GM10847 (cell line): ENCODE results near the gene VWA8.

ENCODE experiments used
- POLR2A ChIP-seq: IDR thresholded peaks from 2 replicates; pipeline ENCODE4 v1.6.1; 2011; ENCODE audit not compliant: insufficient read length; ENCODE audit errors: extremely low read depth

The VWA8 gene

DNA sequence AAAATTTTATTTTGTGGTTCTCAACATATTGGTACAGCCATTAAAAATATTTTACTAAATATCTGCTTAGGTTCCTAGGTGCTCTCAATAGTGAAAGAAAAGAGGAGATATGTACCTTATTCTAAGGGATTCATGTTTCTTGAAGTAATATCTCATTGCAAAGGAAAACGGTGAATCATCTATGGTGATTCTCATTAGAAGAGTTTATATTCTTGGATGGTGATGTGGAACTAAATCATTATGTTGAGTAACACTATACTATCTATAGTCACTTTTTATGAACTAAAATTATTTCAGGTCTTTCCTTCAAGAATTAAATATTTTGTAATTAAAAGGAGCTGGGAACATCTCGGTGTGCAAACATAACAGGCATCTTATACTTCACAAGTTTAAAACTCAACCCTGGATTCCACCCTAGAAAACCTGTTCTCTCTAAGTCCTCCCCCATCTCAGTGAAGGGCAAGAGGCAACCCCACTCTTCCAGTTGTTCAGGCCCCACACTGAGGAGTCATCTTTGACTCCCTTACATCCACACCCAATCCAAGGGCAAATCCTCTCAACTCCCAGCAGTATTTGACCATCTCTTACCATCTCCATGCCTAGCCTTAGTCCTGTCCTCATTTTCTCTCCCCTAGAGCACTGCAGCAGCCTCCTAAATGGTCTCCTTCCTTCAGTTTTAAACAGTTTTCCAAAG, 363.4 kb downstream of the VWA8 start:
- TF ChIP-seq POLR2A = no peak

- no peak for TF ChIP-seq POLR2A
Observed at GRCh38 chr13:41596190-41596589, 364.7 kb downstream of the VWA8 start.

DNA sequence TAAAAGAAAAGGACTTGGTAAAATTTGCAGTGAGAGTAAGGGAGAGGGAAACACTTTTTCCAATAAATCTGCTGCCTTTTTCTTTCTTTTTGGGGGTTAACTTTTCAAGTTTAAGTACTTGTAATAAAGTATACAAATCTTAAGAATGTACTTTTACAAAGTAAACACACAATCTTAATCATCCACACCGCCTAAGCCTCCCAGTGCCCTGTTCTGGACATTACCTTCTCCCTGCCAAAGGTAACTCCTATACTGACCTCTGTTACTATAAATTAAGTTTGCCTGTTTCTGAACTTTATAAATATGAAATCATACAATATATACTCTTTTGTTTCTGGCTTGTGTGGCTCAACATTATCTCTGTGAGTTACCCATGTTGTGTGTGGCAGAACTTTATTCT, 365.6 kb downstream of the VWA8 start:
- TF ChIP-seq POLR2A = no peak

DNA sequence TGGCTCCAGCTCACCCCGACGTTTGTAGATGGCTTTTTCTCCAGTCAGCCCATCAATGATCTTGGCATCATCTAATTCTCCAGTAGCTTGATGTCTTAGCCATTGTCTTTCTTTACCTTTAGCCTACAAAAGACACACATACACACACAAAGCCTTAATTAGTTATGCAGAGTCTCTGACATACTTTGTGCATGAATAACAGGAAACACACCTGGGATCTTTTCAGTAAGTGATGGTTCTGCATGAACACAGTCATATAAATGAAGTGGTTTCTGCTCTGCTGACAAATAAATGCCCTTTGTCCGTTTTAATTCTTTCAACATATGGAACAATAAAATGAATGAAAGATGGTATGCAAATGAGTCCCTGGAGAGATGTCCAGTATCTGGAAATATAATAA, 370.3 kb downstream of the VWA8 start:
- TF ChIP-seq POLR2A = no peak

DNA sequence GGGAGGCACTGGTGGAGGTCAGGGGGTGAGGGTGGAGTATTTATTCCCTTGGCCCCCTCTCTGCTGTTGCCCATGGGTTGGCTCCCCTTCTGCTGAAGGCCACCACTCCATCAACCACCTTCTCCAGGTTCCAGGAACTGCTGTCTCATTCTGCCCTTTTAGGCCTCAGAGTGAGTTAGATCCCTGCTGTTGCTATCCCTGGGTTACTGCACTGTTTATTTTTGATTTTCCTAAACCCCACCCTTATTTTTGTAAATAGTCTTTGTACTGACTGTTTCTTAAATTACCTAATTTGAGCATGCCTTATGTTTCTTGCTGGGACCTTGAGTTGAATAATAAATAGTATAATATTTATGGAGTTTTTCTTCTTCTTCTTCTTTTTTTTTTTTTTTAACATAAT, 370.8 kb downstream of the VWA8 start:
- TF ChIP-seq POLR2A = no peak

GRCh38 chr13:41589434-41589833, 371.5 kb downstream of the VWA8 start:
- TF ChIP-seq POLR2A = no peak

- TF ChIP-seq POLR2A = no peak
Observed at GRCh38 chr13:41588899-41589298, 372.0 kb downstream of the VWA8 start.

GRCh38 chr13:41588448-41588847, 372.5 kb downstream of the VWA8 start:
- TF ChIP-seq POLR2A = no peak

GRCh38 chr13:41587490-41587889, 373.4 kb downstream of the VWA8 start:
- no peak for TF ChIP-seq POLR2A

DNA sequence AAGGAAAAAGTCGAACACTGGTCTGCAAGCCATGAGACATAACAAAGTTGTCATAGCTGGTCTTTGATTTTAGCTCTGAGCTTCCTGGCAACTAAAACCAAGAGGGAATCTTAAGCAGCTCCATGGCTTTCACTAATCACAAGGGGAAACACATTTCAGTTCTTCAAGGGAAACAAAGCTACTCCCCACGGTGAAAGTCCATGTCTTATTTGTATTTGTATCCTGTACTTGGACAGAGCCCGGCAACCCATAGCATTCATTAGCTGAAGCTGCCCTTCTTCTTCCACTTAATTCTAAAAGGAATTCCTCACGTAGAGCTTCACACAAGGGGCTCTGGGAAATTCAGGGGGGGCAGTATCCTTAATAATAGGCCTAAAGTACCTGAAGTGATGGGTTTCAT, 374.7 kb downstream of the VWA8 start:
- no peak for TF ChIP-seq POLR2A

DNA sequence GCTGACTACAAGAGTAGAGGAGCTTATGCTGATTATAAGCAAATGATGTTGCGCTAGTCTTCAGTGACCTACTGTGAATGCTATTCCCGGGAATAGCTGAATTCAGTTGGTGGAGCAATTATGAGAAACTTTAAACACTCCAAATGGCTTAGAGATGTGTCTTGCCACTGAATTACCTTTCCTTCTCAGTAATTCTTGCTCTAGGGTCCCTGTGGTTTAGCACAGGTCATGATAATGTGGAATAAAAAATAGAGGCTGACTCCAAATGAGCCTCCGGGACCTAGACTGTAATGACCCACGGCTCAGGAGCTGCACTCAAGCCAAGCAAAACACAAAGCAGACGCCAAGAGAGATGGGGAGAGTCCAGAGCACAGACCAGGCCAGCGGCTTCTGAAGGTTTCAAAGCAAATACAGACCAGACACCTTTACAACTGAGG, 378.9 kb downstream of the VWA8 start:
- no peak for TF ChIP-seq POLR2A

DNA sequence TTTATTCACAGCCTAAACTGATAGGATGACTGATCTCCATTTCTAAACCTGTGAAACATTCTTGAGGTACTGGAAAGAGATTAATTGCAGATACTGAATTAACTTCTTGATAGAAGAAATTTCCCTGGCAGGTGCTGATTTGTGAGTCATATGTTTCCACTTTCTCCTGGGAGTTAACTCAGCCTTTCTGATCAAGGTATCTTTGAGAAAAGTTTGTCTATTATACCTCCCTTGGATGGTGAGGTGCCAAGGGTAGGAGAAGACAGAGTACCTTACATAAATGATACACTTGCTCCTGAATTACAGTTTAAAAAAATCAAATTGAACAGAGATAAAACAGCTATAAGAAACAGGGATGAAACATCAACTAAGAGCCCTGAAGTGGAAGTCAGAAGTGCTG, 380.6 kb downstream of the VWA8 start:
- no peak for TF ChIP-seq POLR2A

DNA sequence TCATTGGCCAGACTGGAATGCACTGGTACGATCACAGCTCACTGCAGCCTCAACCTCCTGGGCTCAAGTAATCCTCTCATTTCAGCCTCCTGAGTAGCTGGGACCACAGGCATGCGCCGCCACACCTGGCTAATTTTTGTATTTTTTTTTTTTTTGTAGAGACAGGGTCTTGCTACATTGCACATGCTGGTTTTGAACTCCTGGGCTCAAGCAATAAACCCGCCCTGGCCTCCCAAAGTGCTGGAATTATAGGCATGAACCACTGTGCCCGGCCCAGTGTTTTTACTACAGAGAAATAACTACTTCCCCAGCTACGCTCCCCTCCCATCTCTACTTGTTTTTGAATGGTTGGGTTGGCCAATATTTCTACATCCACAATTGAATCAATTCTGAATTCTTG, 381.0 kb downstream of the VWA8 start:
- no peak for TF ChIP-seq POLR2A

DNA sequence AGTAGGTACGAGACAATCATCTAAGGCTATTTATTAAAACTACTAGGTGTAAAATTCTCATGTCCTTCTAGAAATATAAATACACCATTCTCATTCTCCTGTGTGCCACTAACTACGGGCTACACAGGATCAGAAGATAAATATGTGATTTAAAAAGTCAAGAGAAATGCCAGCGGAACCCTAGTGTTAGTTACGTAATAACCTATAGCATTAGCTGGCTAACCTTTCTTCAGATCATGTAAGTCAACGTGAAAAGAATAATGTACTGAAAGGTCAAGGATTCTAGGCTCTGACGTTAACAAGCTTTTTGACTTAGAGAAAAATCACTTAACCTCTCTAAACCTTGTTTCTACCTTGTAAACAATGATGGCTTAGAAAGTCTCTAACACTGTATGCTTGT, 381.7 kb downstream of the VWA8 start:
- TF ChIP-seq POLR2A = no peak

- TF ChIP-seq POLR2A = no peak
Observed at GRCh38 chr13:41578371-41578770, 382.5 kb downstream of the VWA8 start.

GRCh38 chr13:41577436-41577835, 383.5 kb downstream of the VWA8 start:
- TF ChIP-seq POLR2A = no peak

- TF ChIP-seq POLR2A = no peak
Observed at GRCh38 chr13:41568972-41569351, 391.9 kb downstream of the VWA8 start.

DNA sequence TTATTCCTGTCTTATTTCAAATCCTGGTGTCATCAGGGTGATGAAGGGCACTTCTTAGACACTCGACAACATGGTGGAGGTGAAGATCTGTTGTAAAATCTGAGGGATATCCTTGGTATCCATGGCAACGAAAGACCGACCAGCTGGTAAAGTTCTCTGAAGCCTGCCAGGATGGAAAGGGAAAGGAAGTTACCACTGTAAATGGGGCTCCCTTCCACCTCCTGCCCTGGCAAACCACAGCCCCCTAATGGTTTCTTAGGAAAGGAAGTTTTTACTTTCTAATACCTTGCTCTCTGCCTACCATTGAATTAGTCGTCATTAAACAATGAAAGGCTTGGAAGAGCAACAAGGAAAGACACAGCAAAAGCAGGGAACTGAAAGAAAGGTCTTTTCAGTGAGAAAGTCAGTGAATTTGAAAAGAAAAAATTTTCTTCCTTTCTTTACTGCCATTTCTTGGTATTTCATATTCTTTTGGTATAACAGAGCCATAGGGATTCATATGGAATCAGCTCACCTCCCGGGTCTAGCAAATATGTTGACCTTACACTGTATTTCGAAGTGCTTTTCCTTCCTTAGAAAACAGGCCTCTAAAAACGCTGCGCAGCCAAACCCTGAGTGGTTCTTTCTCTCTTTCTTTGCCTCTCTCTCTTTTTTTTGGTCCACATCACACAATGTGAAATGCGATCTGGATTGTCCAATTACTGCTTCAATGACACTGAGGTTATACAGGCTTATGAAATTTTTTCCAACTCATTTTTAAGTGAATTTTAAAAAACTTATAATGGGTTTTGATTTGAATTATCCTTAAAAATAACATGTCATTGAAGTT, 392.6 kb downstream of the VWA8 start:
- TF ChIP-seq POLR2A = no peak
